DND-41 (cell line): ENCODE results near the gene ST6GALNAC4.

Experiments used
- ATAC-seq: fragments of 200-7000 bp; cut with Tn5 transposase; 3 replicates; pipeline ENCODE4 v1.9.1; 2021; ENCODE audit warnings: low read depth; ENCODE audit not compliant: insufficient read depth
- DNase-seq: peaks from one replicate; pipeline ENCODE4 v3.0.0-alpha.2; 2020
- H2AFZ ChIP-seq: 2 replicates; pipeline ENCODE4 v1.6.0; 2012; ENCODE audit warnings: low read depth, low read length
- H3K27ac ChIP-seq: 2 replicates; pipeline ENCODE4 v1.5.1; 2012; ENCODE audit warnings: low read length, inconsistent platforms
- H3K27me3 ChIP-seq: fragments of 200-600 bp; sonication (generic); 2 replicates; pipeline ENCODE4 v1.6.0; 2012; ENCODE audit warnings: low read length, mild to moderate bottlenecking, inconsistent platforms; ENCODE audit not compliant: insufficient read depth, poor library complexity
- H3K36me3 ChIP-seq: 2 replicates; pipeline ENCODE4 v1.5.1; 2012; ENCODE audit warnings: low read length, inconsistent platforms; ENCODE audit not compliant: insufficient read depth
- H3K4me1 ChIP-seq: 2 replicates; pipeline ENCODE4 v1.5.1; 2012; ENCODE audit warnings: mild to moderate bottlenecking, low read length; ENCODE audit not compliant: insufficient read depth
- H3K4me2 ChIP-seq: 2 replicates; pipeline ENCODE4 v1.6.0; 2012; ENCODE audit warnings: mild to moderate bottlenecking, moderate library complexity, low read length, inconsistent platforms; ENCODE audit not compliant: insufficient read depth
- H3K4me3 ChIP-seq, 2 experiments: fragments of 200-600 bp in 1 of 2; shearing (Covaris generic) in 1 of 2; 2 replicates each; pipeline ENCODE4 v1.5.1; 2012 to 2016; ENCODE audit warnings: inconsistent platforms in 2 of 2, low read length in 2 of 2, mild to moderate bottlenecking in 2 of 2, low read depth in 1 of 2, moderate library complexity in 1 of 2
- H3K79me2 ChIP-seq: 2 replicates; pipeline ENCODE4 v1.6.0; 2012; ENCODE audit warnings: low read length, inconsistent platforms; ENCODE audit not compliant: insufficient read depth
- H3K9ac ChIP-seq: 2 replicates; pipeline ENCODE4 v1.6.0; 2012; ENCODE audit warnings: low read depth, mild to moderate bottlenecking, inconsistent platforms, low read length, moderate library complexity
- H3K9me3 ChIP-seq: 2 replicates; pipeline ENCODE4 v1.5.1; 2012; ENCODE audit warnings: low read length, moderate library complexity, mild to moderate bottlenecking, inconsistent platforms; ENCODE audit not compliant: insufficient read depth, severe bottlenecking
- H4K20me1 ChIP-seq: 2 replicates; pipeline ENCODE4 v1.6.0; 2012; ENCODE audit warnings: low read length; ENCODE audit not compliant: insufficient read depth
- CTCF ChIP-seq: IDR thresholded peaks from 2 replicates; pipeline ENCODE4 v1.5.1; 2012; ENCODE audit warnings: borderline replicate concordance, low read length, moderate library complexity, mild to moderate bottlenecking; ENCODE audit not compliant: poor library complexity, severe bottlenecking; ENCODE audit errors: extremely low read depth
- EZH2 ChIP-seq: IDR thresholded peaks from 3 replicates; pipeline ENCODE4 v1.6.1; 2012; ENCODE audit warnings: borderline replicate concordance, low read depth, mild to moderate bottlenecking, moderate library complexity, low read length, inconsistent platforms; ENCODE audit not compliant: severe bottlenecking

Gene ST6GALNAC4

GRCh38 chr9:127925959-127926905 is 9.4 kb upstream of the ST6GALNAC4 start:
- Histone ChIP-seq H3K27ac (no peak overlapping the region), H3K4me1 (peaks cover 10% of the 10 kb centered on the region), H2AFZ (no peak overlapping the region), H3K36me3 (no peaks in the 10 kb centered on the region), H4K20me1 (peaks cover 15% of the 10 kb centered on the region; the same call in 1 of the 2 replicates), H3K4me3 (no peak overlapping the region), H3K79me2 (no peaks in the 10 kb centered on the region), H3K9me3 (no peaks in the 10 kb centered on the region), H3K27me3 (no peaks in the 10 kb centered on the region), H3K4me2 (no peak overlapping the region), H3K9ac (no peak overlapping the region)
- no peak for ATAC-seq
- TF ChIP-seq EZH2: no peak
- TF ChIP-seq CTCF: no peak
- DNase-seq: no peak

GRCh38 chr9:127924736-127925444 is 8.0 kb upstream of the ST6GALNAC4 start:
- Histone ChIP-seq H3K9me3 (no peaks in the 10 kb centered on the region), H3K27ac (no peak overlapping the region)
- no peak for TF ChIP-seq EZH2
- no peak for TF ChIP-seq CTCF

GRCh38 chr9:127923771-127924170 is 6.9 kb upstream of the ST6GALNAC4 start:
- DNase-seq (no peak), ATAC-seq (no peak)
- Histone ChIP-seq H3K9me3 (no peaks in the 10 kb centered on the region), H3K4me2 (no peak overlapping the region), H4K20me1 (peaks cover 8% of the 10 kb centered on the region; the same call in 1 of the 2 replicates), H3K27me3 (no peaks in the 10 kb centered on the region), H3K27ac (no peak overlapping the region), H3K4me3 (no peak overlapping the region), H3K9ac (no peak overlapping the region), H3K36me3 (no peaks in the 10 kb centered on the region), H3K4me1 (peaks cover 13% of the 10 kb centered on the region), H2AFZ (no peak overlapping the region), H3K79me2 (no peaks in the 10 kb centered on the region)
- TF ChIP-seq EZH2 (no peak), CTCF (no peak)

More at GRCh38 chr9:127924736-127925444, 8.0 kb upstream of the ST6GALNAC4 start:
- H2AFZ ChIP-seq: no peak overlapping the region
- no peaks in the 10 kb centered on the region for H3K36me3 ChIP-seq
- DNase-seq (no peak), ATAC-seq (no peak)
- no peaks in the 10 kb centered on the region for H3K27me3 ChIP-seq
- no peak overlapping the region for H3K4me3 ChIP-seq
- no peak overlapping the region for H3K4me2 ChIP-seq
- peaks cover 15% of the 10 kb centered on the region; the same call in 1 of the 2 replicates for H4K20me1 ChIP-seq
- no peaks in the 10 kb centered on the region for H3K79me2 ChIP-seq
- H3K4me1 ChIP-seq: peaks cover 12% of the 10 kb centered on the region
- H3K9ac ChIP-seq: no peak overlapping the region
